IPS-NIHi7 (cell line): ENCODE data around the gene ZSCAN32.

ENCODE experiments used
- DNase-seq: peaks from one replicate; pipeline ENCODE4 v3.0.0; 2012; ENCODE audit warnings: mixed read lengths; ENCODE audit errors: extremely low spot score

ZSCAN32 gene

DNA sequence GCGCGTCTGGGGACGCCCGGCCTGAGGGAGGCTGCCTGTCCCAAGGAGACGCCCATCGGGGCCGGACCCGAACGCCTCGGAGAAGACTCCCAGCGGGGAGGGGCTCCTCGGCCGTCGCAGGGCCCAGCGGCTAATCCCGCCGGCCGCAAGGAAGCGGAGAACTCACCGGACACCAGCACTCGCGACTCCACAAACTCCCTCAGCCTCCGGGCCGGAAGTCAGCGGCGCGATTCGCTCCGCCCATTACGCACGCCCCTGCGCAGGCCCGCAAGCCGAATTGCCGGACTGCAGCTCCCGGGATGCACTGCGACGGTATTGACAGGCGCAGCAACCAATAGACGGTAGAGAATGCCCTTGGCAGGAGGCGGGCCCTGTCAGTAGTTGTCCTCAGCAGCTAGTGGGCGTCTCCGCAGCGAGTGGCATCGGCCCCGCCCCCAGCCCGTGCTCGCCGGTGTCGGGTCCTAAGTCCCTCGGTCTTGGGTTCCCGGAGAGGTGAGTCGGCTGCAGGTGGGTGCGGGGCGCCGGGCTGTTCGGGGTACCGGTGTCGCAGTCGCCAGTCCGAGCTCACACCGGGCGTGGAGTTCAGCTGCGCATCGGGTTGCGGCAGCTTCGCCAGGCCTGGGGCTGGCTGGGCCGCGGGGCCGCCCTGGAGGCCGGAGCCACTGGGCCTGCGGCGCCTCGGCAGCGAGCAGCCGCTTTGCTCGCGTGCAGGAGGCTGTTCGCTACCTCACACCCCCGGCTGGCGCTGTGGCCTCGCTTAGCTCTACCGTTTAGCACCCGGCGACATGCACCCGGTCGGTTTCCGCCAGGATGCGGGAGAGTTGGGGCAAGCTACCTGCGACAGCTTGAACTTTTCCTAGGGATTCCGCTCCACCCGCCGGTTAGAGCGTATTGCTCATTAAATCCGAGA lies at the start of gene ZSCAN32, which contains the start of gene ZNF174:
Gene ZSCAN32 (minus strand): TSS at position 226 of the 910 bp plus-strand sequence. CDS start 3,447 bp downstream, outside the sequence.
Gene ZNF174 (plus strand): TSS at position 437 of the 910 bp plus-strand sequence. CDS start 790 bp downstream, outside the sequence.
- DNase-seq, result peak; percentile 100

GRCh38 chr16:3444032-3444388 lies 43.2 kb upstream of the ZSCAN32 start:
- DNase-seq, result no peak

- peak; percentile 93 for DNase-seq
These were observed 42.6 kb upstream of the ZSCAN32 start, which contains the start of the genes NAA60 and ZNF597 for GRCh38 chr16:3443108-3444031. TSS of gene NAA60 (plus strand) at chr16:3443680. CDS start at chr16:3476228, 32,548 bp downstream. TSS of gene ZNF597 (minus strand) at chr16:3443504. CDS start at chr16:3443153, 351 bp downstream.

DNA sequence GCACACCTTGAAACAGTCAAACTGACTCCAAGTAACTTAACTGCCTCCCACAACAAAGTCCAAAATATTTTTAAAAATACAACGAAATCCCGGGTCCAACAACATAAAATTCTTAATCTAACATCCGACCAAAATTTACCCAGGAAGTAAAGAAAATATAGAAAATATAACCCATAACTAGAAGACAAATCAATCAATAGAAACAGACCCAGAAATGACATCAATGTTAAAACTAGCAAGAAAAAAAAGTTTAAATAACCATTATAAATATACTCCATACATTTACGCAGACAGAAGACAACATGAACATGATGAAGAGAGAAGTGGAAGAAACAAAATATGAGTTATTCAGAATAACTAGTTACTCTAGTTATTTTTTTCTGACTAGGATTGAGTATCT lies 38.8 kb upstream of the ZSCAN32 start:
- no peak for DNase-seq

GRCh38 chr16:3434373-3434772 lies 33.6 kb upstream of the ZSCAN32 start:
- no peak for DNase-seq

DNA sequence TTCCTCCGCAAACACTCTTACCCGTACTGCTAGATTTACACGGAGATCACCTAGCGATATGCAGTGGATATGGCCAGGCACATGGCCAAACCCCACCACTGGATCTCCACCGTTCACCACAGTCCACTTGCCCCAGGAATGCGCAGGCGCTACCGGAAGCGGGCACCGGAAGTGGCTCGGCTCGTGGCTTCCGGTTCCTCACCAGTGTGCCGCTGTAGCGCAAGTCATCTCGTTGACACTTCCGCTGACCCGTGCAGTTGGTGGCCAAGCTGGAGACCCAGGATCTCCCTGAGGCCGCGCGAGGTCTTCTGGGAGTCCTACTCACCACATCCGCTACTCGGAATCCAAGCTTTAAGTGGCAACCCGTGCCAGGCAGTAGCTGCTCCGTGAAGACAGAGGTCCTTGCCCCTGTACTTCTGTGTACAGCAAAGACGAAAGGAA lies 31.0 kb upstream of the ZSCAN32 start:
- no peak for DNase-seq

DNA sequence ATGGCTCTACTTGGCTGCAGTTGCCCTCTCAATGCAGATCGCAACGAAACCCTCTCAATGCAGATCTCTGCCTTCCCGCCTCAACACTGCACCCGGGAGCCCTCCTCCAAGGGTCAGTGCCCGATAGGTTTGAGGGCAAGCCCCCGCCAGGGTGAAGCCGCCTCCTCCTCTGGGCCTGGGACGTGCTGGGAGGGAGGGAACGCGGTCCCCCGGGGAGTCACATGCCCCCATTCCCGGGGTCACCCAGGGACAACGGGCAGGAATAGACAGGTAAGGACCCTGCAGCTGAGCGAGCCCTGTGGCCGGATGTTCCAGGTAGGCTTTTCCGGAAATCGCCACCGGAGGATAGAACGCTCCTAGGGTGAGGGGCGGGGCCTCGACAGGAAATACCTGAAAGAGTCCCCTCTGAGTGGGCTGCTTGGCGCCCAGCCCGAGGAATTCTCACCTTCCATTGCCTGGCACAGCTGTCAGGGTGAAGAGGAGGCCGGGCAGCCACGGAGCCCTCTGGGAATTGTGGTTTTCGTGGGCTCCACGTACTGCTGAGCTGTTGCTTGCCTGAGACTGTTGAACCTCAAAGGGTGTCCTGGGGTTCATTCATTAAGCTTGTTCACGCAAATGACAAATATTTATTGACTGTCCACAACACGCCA lies 13.1 kb upstream of the ZSCAN32 start:
- DNase-seq, result peak; percentile 43

DNA sequence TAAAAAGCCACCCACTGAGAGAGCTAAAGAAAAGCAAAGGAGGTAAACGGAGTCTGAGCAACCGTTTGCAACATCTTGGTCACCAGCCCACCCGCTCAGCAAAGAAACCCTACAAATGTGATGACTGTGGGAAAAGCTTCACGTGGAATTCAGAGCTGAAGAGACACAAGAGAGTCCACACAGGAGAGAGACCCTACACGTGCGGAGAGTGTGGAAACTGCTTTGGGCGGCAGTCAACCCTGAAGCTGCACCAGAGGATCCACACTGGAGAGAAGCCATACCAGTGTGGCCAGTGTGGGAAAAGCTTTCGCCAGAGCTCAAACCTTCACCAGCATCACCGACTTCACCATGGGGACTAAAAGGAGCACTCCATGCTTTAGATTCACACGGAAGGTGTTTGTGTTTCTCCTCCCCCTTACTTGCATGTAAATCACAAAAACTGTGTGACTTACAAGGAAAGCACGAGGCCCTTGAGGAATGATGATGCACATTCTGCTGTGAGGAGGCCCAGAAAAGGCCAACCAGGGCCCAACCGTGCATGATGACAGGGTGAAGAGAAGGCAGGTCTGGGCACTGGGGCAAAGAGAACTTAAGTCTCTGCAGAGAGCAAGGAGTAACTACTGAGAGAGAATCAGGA lies 7.9 kb upstream of the ZSCAN32 start:
- no peak for DNase-seq

DNA sequence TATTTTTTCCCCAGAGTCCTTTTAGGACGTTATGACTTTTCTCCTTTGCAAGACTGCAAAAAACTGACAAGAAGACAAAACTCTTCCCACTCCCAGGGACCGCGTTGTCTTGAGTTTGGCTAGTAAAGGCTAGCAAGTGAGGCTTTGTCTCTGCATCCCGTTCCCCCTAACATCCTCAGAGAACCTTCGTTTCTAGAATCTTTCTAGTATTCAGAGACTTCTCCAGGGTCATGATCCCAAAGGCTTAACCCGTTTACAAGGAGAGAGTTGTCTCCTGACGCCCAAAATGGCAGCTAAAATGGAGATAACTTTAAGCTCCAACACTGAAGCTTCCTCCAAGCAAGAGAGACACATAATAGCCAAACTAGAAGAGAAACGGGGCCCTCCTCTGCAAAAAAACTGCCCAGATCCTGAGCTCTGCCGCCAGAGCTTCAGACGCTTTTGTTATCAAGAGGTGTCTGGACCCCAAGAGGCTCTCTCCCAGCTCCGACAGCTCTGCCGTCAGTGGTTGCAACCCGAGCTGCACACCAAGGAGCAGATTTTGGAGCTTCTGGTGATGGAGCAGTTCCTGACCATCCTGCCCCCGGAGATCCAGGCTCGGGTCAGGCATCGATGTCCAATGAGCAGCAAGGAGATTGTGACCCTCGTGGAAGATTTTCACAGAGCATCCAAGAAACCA lies 1.1 kb upstream of the ZSCAN32 start:
- DNase-seq, result peak; percentile 55

- no peak for DNase-seq
These were observed 392 bp downstream of the ZSCAN32 start for GRCh38 chr16:3400446-3400778.

GRCh38 chr16:3389663-3390338 lies 11.0 kb downstream of the ZSCAN32 start:
- no peak for DNase-seq

GRCh38 chr16:3388325-3388724 lies 12.5 kb downstream of the ZSCAN32 start:
- no peak for DNase-seq

GRCh38 chr16:3383045-3383448 lies 17.8 kb downstream of the ZSCAN32 start:
- DNase-seq, result no peak

DNA sequence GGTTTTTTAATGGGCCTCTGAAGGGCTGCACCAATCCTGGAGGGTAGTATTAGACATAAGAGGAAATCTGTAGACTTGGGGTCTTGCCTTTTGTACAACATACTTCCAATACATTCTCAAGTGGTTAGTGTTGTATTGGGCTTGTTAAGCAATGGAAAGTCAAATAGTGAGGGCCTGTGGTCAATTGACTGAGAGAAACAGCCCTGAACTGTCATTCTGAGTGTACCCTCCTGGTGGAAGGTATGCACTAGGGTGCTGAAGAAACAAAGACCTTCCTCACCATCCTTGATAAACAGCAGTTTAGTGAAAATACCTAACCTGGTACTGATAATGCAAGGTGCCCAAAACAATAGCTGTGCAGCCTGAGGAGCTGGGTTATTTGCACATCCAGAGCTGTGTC lies 22.9 kb downstream of the ZSCAN32 start:
- no peak for DNase-seq

DNA sequence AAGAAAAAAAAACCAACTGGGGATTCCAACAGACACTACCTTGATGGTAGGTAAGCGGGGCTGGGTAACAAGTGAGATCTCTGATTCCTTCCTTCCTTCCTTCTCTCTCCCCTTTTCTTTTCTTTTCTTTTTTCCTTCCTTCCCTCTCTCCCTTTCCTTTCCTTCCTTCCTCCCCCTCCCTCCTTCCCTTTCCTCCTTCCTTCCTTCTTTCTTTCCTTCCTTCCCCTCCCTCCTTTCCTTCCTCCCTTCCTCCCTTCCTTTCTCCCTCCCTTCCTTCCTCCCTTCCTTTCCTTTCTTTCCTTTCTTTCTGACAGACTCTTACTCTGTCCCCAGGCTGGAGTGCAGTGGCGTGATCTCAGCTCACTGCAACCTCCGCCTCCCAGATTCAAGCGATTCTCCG lies 25.1 kb downstream of the ZSCAN32 start:
- DNase-seq, result no peak

- no peak for DNase-seq
These were observed 31.7 kb downstream of the ZSCAN32 start for GRCh38 chr16:3369073-3369472.

DNA sequence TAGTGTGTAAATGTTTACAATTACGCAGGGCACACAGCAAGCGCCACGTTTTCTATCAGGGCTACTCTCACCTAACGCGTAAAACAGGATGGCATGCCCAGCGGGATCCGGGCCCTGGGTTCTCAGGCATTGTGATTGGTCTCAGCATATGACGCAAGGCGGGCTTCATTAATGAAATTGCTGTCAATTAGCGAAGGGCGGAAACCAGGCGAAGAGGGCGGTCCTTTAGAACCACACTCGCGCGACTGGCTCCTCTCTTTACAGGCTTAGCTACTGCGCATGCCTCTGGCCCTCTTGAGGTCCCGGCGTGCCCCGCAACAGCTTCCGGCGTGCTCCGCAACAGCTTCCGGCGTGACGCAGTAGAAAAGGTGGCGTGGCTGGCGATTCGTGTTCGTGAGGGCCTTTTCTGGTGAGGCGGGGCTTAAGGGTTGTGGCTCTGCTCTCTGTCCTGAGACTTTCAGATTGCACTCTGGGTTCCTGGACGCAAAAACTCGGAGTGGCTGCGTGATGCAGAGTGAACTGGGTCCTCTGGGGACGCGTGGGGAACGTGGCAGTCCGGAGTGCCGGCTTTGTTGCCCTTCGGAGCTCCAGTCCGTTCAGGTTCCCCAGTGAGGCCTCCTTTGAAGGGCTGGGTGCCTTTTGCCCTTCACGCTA lies 35.9 kb downstream of the ZSCAN32 start:
- DNase-seq, result no peak

DNA sequence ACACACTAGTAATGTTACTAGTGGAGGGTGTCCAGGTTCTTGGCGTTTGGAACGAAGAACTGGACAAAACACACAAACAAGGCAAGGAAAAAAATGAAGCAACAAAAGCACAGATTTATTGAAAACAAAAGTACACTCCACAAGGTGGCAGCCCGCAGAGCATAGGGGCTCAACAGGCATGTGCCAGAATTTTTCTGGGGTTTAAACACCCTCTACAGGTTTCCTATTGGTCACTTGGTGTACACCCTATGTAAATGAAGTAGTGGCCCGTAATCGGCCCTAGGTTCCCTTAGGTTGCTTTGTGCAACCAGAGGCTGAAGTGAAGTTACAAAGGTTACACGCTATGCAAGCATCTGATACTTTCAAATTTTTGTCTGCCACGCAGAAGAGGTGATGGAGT lies 37.0 kb downstream of the ZSCAN32 start:
- no peak for DNase-seq

- DNase-seq, result no peak
These were observed 37.9 kb downstream of the ZSCAN32 start for GRCh38 chr16:3362931-3363330.

- no peak for DNase-seq
These were observed 41.9 kb downstream of the ZSCAN32 start for GRCh38 chr16:3358871-3359270.
